PC-9 (cell line): ENCODE measurements around the gene PPRC1.

Source experiments
- EZH2 ChIP-seq: fragments of 200-600 bp; sonication (generic); IDR thresholded peaks from 2 replicates; pipeline ENCODE4 v1.8.0; 2017; ENCODE audit warnings: antibody characterized with exemption, low read depth
- TF ChIP-seq, protein P1 (sequence below): fragments of 200-600 bp; sonication (generic); conservative IDR thresholded peaks from 2 replicates; pipeline ENCODE4 v1.6.1; 2017; ENCODE audit warnings: mixed run types, antibody characterized with exemption, mild to moderate bottlenecking, moderate library complexity

- TF ChIP-seq, protein P1, sequence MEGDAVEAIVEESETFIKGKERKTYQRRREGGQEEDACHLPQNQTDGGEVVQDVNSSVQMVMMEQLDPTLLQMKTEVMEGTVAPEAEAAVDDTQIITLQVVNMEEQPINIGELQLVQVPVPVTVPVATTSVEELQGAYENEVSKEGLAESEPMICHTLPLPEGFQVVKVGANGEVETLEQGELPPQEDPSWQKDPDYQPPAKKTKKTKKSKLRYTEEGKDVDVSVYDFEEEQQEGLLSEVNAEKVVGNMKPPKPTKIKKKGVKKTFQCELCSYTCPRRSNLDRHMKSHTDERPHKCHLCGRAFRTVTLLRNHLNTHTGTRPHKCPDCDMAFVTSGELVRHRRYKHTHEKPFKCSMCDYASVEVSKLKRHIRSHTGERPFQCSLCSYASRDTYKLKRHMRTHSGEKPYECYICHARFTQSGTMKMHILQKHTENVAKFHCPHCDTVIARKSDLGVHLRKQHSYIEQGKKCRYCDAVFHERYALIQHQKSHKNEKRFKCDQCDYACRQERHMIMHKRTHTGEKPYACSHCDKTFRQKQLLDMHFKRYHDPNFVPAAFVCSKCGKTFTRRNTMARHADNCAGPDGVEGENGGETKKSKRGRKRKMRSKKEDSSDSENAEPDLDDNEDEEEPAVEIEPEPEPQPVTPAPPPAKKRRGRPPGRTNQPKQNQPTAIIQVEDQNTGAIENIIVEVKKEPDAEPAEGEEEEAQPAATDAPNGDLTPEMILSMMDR: no peak
- no peak for TF ChIP-seq EZH2
Observed at GRCh38 chr10:102096449-102096848, 36.4 kb upstream of the PPRC1 start.
